NCI-H526 treated with DMSO at 0.1 percent for 48 hours (cell line): ENCODE data around the gene LAPTM4A.
A peak's percentile ranks its signal among the peaks of the same experiment; 100 is the strongest.

Source experiments
- DNase-seq: peaks from one replicate; lab custom pipeline; 2025; lab: John Stamatoyannopoulos, UW

Gene LAPTM4A

GRCh38 chr2:20019747-20020146 is 31.7 kb downstream of the LAPTM4A start:
- no peak for DNase-seq

- no peak for DNase-seq
Observed at GRCh38 chr2:20018601-20019152, 32.8 kb downstream of the LAPTM4A start.

GRCh38 chr2:20016346-20016745 is 35.1 kb downstream of the LAPTM4A start:
- no peak for DNase-seq

- DNase-seq, result peak; percentile 5
Observed at GRCh38 chr2:20015482-20016083, 35.8 kb downstream of the LAPTM4A start.

- peak; percentile 33 for DNase-seq
Observed at GRCh38 chr2:20013126-20013849, 38.1 kb downstream of the LAPTM4A start.

- no peak for DNase-seq
Observed at GRCh38 chr2:20012282-20013125, 38.9 kb downstream of the LAPTM4A start, which contains the start of gene MATN3. Gene MATN3, minus strand, starts transcription at chr2:20012668. Its CDS starts 37 bp downstream, at chr2:20012631.

- DNase-seq, result no peak
Observed at GRCh38 chr2:20012032-20012281, 39.5 kb downstream of the LAPTM4A start.

GRCh38 chr2:20011276-20012031 is 40.0 kb downstream of the LAPTM4A start:
- no peak for DNase-seq

- DNase-seq, result no peak
Observed at GRCh38 chr2:20008703-20009102, 42.7 kb downstream of the LAPTM4A start.

- no peak for DNase-seq
Observed at GRCh38 chr2:20005891-20006470, 45.4 kb downstream of the LAPTM4A start.

- DNase-seq, result no peak
Observed at GRCh38 chr2:20005067-20005627, 46.3 kb downstream of the LAPTM4A start.

- DNase-seq, result no peak
Observed at GRCh38 chr2:20001361-20001863, 50.0 kb downstream of the LAPTM4A start.

- no peak for DNase-seq
Observed at GRCh38 chr2:19993731-19994130, 57.7 kb downstream of the LAPTM4A start.

- DNase-seq, result no peak
Observed at GRCh38 chr2:19991895-19992294, 59.5 kb downstream of the LAPTM4A start.

GRCh38 chr2:19990416-19990728 is 61.1 kb downstream of the LAPTM4A start:
- DNase-seq, result no peak

- DNase-seq, result peak; percentile 73
Observed at GRCh38 chr2:19989667-19990415, 61.6 kb downstream of the LAPTM4A start, which contains the start of gene WDR35. Gene WDR35, minus strand, starts transcription at chr2:19990105. Its CDS starts 90 bp downstream, at chr2:19990015.

GRCh38 chr2:19989342-19989666 is 62.1 kb downstream of the LAPTM4A start:
- no peak for DNase-seq

GRCh38 chr2:19988600-19988999 is 62.8 kb downstream of the LAPTM4A start:
- DNase-seq, result no peak

- DNase-seq, result no peak
Observed at GRCh38 chr2:19987936-19988335, 63.5 kb downstream of the LAPTM4A start.
